Caco-2 (cell line): Measurements from ENCODE around the gene HERC2. TPM values are rescaled to one million over a fixed set of nuclear protein-coding genes. Genes with fewer than 3 reads are reported as not detected.

ENCODE experiments used
- BruUV-seq: library from RNA; stranded (reverse); fragments of 400-500 nt; replicated peaks from 2 replicates; lab custom pipeline; 2021; lab: Mats Ljungman, UMichigan
- CTCF ChIA-PET: fragments of 300-600 bp; sonication (Branson Sonifier 250); formaldehyde crosslinking; loops from one replicate; lab custom pipeline; 2022; ENCODE audit warnings: antibody characterized with exemption; lab: Charles Lee
- POLR2A ChIA-PET: fragments of 300-600 bp; sonication (Branson Sonifier 250); formaldehyde crosslinking; loops from one replicate; lab custom pipeline; 2022; ENCODE audit warnings: antibody characterized with exemption; lab: Charles Lee
- DNase-seq, 2 experiments: peaks; one replicate each; pipeline versions ENCODE4 v3.0.0 to v3.0.0-alpha.2; 2020 to 2022
- H3K27me3 ChIP-seq: replicated peaks from 2 replicates; pipeline ENCODE4 v1.6.0; 2011; ENCODE audit warnings: low read length; ENCODE audit not compliant: control insufficient read depth, insufficient read depth
- H3K36me3 ChIP-seq: 2 replicates; pipeline ENCODE4 v1.5.1; 2011; ENCODE audit warnings: low read length; ENCODE audit not compliant: control insufficient read depth, insufficient read depth
- H3K4me1 ChIP-seq: fragments of 250-450 bp; sonication (Bioruptor Pico); 2 replicates; pipeline ENCODE4 v1.5.1; 2020; ENCODE audit warnings: mild to moderate bottlenecking
- H3K4me3 ChIP-seq: 2 replicates; pipeline ENCODE4 v1.5.1; 2011; ENCODE audit warnings: low read depth, mild to moderate bottlenecking, control low read depth, low read length
- H3K9me3 ChIP-seq: fragments of 250-450 bp; sonication (Bioruptor Pico); 2 replicates; pipeline ENCODE4 v1.5.1; 2020; ENCODE audit warnings: mild to moderate bottlenecking, moderate library complexity
- H3K27ac Mint-ChIP-seq: one replicate; pipeline ENCODE4 v1.8.0; 2022; ENCODE audit warnings: mixed read lengths; ENCODE audit not compliant: unreplicated experiment
- H3K27me3 Mint-ChIP-seq: one replicate; pipeline ENCODE4 v1.8.0; 2022; ENCODE audit warnings: mixed read lengths; ENCODE audit not compliant: insufficient read depth, unreplicated experiment
- H3K36me3 Mint-ChIP-seq: one replicate; pipeline ENCODE4 v1.8.0; 2022; ENCODE audit warnings: mild to moderate bottlenecking, mixed read lengths; ENCODE audit not compliant: insufficient read depth, unreplicated experiment
- H3K4me1 Mint-ChIP-seq: one replicate; pipeline ENCODE4 v1.8.0; 2022; ENCODE audit warnings: low read depth, mixed read lengths; ENCODE audit not compliant: unreplicated experiment
- H3K4me3 Mint-ChIP-seq: one replicate; pipeline ENCODE4 v1.8.0; 2022; ENCODE audit warnings: mild to moderate bottlenecking, moderate library complexity, mixed read lengths; ENCODE audit not compliant: unreplicated experiment
- H3K9me3 Mint-ChIP-seq: one replicate; pipeline ENCODE4 v1.8.0; 2022; ENCODE audit warnings: mixed read lengths; ENCODE audit not compliant: unreplicated experiment
- CTCF ChIP-seq, 2 experiments: fragments of 200-600 bp in 1 of 2; IDR thresholded peaks; 1 replicate in 1 of 2; 2 replicates in 1 of 2; pipeline versions ENCODE4 v1.5.1 to v1.8.0; 2011 to 2022; ENCODE audit warnings: antibody characterized with exemption in 1 of 2, control low read depth in 1 of 2, inconsistent platforms in 1 of 2, low read depth in 1 of 2, low read length in 1 of 2, mild to moderate bottlenecking in 1 of 2, moderate library complexity in 1 of 2; ENCODE audit not compliant: insufficient read depth in 1 of 2, severe bottlenecking in 1 of 2, unreplicated experiment in 1 of 2
- intact Hi-C: fragments of 100-400 bp; cut with micrococcal nuclease; formaldehyde crosslinking; loops from one replicate; pipeline ENCODE4 v1.10.0; 2022; ENCODE audit not compliant: unreplicated experiment
- total RNA-seq: library from RNA; stranded (reverse); gene quantifications from 2 replicates; pipeline ENCODE4 v1.2.3, GENCODE V29; 2022

Gene HERC2
- total RNA-seq, 1 experiment from 2014 or later: 76.9 TPM

GRCh38 chr15:28132524-28133275 lies 189.3 kb downstream of the HERC2 start:
- TF ChIP-seq CTCF (IDR thresholded peaks at IDR 0.05; ENCODE audit: insufficient read depth in 1 of 2, low read depth in 1 of 2, low read length in 1 of 2, severe bottlenecking in 1 of 2, unreplicated experiment in 1 of 2): no peak

GRCh38 chr15:28131946-28132345 lies 190.0 kb downstream of the HERC2 start:
- Mint-ChIP-seq H3K27ac (no peak overlapping the region), H3K36me3 (peaks cover 49% of the 10 kb centered on the region), H3K4me3 (no peak overlapping the region), H3K4me1 (no peaks in the 10 kb centered on the region), H3K27me3 (no peaks in the 10 kb centered on the region), H3K9me3 (no peaks in the 10 kb centered on the region)
- DNase-seq: no peak
- ChIA-PET POLR2A (no interaction called here), CTCF (no interaction called here)
- BruUV-seq: no TSS peak
- Histone ChIP-seq H3K27me3 (no peaks in the 10 kb centered on the region), H3K4me3 (no peak overlapping the region), H3K36me3 (peaks cover 4% of the 10 kb centered on the region), H3K4me1 (no peaks in the 10 kb centered on the region), H3K9me3 (no peaks in the 10 kb centered on the region)
- TF ChIP-seq CTCF (IDR thresholded peaks at IDR 0.05; ENCODE audit: insufficient read depth in 1 of 2, low read depth in 1 of 2, low read length in 1 of 2, severe bottlenecking in 1 of 2, unreplicated experiment in 1 of 2): no peak
- intact Hi-C loops: no loop called here

More at GRCh38 chr15:28132524-28133275, 189.3 kb downstream of the HERC2 start:
- H3K4me1 Mint-ChIP-seq: no peaks in the 10 kb centered on the region
- POLR2A ChIA-PET: no interaction called here
- Histone ChIP-seq H3K4me3 (no peak overlapping the region), H3K27me3 (no peaks in the 10 kb centered on the region), H3K36me3 (peaks cover 4% of the 10 kb centered on the region), H3K4me1 (no peaks in the 10 kb centered on the region), H3K9me3 (no peaks in the 10 kb centered on the region)
- no peak for DNase-seq
- H3K9me3 Mint-ChIP-seq: no peaks in the 10 kb centered on the region
- intact Hi-C loops: no loop called here
- CTCF ChIA-PET: no interaction called here
- H3K36me3 Mint-ChIP-seq: peaks cover 46% of the 10 kb centered on the region
- H3K27ac Mint-ChIP-seq: no peak overlapping the region
- H3K4me3 Mint-ChIP-seq: no peak overlapping the region
- BruUV-seq: no TSS peak
- no peaks in the 10 kb centered on the region for H3K27me3 Mint-ChIP-seq

- H3K9me3 Mint-ChIP-seq: no peaks in the 10 kb centered on the region
- intact Hi-C loops: no loop called here
- no peak for DNase-seq
- H3K4me3 ChIP-seq: no peak overlapping the region
- no peaks in the 10 kb centered on the region for H3K27me3 ChIP-seq
- H3K27me3 Mint-ChIP-seq: no peaks in the 10 kb centered on the region
- H3K9me3 ChIP-seq: no peaks in the 10 kb centered on the region
- ChIA-PET POLR2A (no interaction called here), CTCF (no interaction called here)
- no peak overlapping the region for H3K4me3 Mint-ChIP-seq
- BruUV-seq: no TSS peak
- H3K36me3 ChIP-seq: peaks cover 4% of the 10 kb centered on the region
- no peak overlapping the region for H3K27ac Mint-ChIP-seq
- no peaks in the 10 kb centered on the region for H3K4me1 ChIP-seq
- H3K36me3 Mint-ChIP-seq: peaks cover 45% of the 10 kb centered on the region
- TF ChIP-seq CTCF (IDR thresholded peaks at IDR 0.05; ENCODE audit: insufficient read depth in 1 of 2, low read depth in 1 of 2, low read length in 1 of 2, severe bottlenecking in 1 of 2, unreplicated experiment in 1 of 2): no peak
- no peaks in the 10 kb centered on the region for H3K4me1 Mint-ChIP-seq
These were observed 190.6 kb downstream of the HERC2 start for GRCh38 chr15:28131400-28131799.
